Activated T-helper 9 cell treated with anti-CD3 and anti-CD28 coated beads, Interleukin-2, amount 50 U/mL, for 16 hours (primary cell): ENCODE results near the gene PRKAG2.

Experiments used
- DNase-seq: peaks from one replicate; pipeline ENCODE4 v3.0.0-alpha.2; 2020; ENCODE audit warnings: low read depth

Gene PRKAG2

DNA sequence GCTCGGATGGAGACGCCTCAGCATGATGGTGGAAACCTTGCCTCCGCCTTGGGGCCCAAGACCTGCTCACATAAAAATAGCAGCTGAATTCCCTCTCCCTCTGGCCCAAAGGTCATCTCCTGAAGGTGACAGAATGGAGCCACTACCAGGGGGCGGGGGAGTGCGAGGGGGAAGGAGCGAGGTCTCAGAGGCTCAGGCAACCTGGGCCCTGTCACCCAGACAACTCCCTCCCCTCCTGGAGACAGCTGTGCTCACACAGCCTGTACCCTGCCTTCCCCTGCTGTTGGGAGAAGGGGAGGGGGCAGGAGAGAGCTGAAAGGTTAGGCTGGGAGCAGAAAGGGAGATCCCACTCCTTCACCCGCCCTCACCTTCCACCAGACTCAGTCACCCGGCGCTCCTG is 184.2 kb downstream of the PRKAG2 start:
- no peak for DNase-seq

DNA sequence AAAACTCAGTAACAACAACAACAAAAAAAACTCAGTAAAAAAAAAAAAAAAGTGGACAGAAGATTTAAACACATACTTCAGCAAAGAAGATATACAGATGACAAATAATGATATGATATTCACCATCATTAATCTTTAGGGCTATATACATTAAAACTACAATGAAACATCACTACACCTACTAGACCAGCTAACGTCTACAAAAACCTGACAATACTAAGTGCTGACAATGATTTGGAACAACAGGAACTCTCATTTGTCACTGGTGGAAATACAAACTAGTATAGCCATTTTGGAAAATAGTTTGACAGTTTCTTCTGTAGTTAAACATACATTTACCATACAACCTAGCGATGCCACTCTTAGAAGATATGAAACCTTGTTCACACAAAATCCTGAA is 185.5 kb downstream of the PRKAG2 start:
- no peak for DNase-seq

DNA sequence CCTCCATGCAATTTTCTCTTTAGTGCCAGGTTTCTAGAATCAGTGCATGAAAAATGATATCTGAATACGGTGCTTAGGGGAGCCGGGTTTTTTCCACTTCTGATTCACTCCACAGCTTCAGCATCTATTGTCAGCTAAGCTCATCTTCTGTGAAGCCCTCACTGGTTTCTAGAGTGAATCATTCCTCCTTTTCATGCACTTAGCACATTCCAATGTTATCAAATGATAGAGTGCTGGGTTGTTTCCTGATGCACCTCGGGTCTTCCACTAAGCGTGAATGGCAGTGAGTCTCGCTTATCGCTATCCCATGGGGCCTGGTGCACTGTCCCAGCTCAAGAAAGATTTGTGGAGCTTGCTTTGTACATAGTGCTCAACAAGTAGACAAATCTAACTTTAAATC is 186.3 kb downstream of the PRKAG2 start:
- DNase-seq = no peak

DNA sequence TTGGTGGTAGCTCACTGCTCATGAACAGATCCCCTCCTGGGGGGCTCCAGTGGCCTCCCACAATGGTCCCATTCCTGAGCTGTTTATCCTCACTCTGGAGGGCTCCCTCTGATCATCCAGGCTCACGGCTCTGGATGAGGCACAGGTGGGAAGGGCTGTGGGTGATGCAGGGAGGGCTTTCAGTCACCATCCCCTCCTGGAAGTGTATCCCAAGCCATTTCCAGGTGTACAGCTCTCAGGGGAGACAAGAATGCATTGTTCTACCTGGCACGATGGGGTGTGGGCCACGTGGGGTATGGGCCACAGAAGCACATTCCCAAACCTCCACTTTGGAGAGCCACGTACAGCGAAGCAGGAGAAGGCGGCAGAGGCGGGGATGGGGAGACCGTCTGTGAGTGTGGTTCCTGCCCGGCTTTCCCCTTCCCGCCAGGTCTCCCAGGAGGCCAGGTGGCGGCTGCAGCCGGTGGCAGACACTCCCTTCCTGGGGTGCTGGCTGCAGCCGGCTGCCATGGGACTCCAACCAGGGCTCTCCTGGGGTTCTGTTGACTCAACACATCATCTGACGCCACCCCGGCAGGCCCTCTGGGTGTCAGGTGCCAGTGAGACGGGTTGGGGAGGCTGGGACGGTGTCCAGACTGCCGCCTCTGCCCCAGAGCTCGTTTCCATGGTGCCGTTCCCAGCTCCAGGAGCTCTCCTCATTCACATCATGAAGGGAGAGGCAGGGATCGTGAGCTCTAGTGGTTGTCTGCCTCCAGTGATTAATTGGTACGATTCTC is 187.5 kb downstream of the PRKAG2 start:
- DNase-seq = no peak

DNA sequence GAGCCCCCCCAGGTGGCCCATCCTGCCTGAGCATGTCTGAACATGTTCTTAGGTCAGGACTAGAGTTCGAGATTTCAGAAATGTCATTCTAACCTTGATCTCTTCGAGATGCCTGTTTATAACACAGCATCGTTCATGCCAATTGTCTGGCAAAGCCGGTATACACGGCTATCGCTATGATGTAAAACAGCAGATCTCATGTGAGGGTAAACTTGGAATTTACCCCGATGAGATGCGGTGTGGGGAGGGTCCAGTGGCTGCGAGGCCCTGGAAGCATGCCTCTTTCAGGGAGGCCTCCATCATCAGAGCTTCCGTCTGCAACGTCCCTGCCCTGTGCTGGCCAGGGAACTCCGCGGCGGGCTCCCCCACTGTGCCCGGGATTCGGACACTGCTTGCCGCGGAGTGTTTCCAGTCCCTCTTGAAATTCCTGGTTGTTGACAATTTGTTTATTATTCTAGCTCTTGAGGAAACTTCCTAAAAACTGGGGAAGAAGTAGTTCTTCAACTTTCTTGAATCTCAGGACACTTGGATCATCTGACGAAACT is 188.6 kb downstream of the PRKAG2 start:
- DNase-seq = no peak

DNA sequence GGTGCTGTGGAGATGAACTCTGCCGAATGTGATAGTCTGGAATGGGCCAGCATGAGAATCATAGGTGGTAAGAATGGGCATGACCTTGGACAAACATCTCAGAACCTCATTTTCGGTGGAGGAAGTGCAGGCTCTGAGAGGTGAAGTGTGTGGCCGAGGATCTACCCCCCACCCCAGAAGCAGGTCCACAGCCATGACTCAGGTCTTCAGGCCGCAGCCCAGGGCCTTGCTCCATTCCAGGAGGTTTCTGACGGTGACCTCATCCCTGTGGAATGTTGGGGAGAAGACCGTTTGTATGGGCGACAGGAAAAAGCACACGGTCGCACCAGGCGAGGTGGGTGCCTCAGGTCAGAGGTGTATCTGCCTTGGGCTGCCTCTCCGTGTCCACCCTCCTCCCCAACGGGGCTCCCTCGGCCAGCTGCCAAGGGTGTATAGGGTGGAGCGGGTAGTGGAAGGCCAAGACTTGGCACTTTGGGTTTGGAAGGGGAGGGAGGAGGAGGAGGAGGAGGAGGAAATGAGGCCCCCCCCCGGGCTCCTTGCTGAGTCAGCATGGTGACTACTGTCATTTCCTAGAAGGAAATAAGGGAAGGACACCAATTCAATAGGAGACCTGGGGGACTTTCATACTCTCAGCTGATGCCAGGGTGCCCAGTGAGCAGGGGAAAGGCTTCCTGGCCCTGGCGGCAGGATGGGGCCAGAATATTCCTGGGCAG is 189.2 kb downstream of the PRKAG2 start:
- DNase-seq = no peak

DNA sequence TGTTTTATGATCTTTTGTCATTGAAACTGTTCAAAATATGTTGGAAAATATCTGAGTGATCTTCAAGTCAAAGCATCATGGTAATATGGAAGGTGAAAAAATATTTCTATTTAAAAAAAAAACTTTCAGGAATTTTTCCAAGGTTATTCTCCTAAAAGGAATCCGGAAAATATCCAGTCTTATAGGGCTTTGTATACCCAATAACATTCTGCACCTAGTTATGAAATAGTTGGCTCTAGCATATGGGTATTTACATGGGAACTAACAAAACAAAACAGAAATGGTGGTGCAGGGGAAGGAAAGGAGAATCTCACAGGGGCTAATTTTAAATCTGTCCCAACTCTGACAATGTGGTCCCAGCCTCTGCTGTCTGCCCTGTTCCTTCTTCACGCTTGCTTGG is 190.1 kb downstream of the PRKAG2 start:
- no peak for DNase-seq

DNA sequence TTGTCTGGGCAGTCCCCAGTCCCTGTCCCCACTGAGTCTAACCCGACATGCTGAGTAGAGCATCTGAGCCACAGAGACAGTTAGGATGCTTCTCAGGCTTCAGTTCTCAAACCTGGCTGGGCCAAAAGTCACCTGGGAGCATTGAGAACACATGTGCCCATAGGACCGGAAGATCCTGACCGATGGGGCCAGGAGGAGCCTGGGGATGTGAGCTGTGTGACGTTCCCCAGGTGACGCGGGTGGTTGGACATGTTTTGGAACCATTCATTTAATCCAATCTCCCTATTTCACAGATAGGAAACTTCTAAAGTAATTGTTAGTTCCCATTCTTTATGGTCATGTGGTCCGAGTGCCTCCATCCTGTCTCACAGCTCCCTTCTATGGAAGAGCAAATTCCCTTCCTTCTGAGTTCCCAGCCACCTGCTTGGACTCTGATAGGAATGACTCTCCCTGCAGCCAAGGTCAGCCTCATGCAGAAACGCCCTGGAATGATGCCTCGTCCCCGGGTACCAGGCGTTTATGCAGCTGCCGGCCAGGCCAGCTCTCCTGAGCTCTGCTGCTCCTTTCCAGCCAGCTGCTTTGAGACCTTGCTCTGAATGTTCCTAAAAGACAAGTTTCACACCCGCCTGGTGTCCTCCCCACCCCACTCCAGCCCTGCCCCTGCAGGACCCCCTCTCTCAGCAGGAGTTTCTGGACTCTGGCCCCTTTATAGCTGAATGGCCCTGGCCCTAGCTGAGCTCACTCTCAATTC is 190.7 kb downstream of the PRKAG2 start:
- no peak for DNase-seq

DNA sequence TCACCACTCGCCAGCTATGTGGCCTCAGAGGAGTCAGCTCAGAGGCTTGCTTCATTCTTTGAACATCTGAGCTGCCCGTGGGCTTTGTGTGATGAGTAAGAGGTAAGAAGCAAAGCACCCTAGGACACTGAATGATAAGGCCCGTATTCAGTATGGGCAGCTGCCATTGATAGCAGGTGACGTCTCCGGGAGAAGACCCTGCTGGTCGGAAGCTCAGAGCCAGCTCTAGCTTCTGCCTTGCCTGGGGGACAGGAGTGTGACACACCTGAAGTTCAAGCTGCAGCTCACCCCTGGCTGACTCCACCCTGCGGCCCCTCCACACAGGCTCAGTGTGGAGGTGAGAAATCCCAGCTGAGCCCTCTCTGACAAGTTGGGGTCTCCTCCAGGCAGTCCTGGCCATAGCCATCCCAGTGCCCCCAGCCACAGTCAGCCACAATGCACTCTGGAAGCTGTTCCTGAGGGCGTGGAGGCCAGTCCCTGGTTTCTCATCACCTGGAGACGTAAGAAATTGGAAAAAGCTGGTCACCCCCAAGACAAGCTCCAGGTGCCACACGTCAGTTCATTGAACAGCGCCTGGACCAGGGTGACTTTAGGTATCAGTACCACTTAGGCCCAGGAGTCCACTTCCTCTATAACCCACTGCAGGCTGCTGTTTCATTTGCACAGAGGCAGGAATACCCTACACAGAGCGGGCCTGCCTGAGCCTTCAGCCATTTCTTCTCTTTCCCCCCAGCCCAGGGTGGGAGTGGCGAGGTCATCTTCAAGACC is 192.3 kb downstream of the PRKAG2 start:
- no peak for DNase-seq

DNA sequence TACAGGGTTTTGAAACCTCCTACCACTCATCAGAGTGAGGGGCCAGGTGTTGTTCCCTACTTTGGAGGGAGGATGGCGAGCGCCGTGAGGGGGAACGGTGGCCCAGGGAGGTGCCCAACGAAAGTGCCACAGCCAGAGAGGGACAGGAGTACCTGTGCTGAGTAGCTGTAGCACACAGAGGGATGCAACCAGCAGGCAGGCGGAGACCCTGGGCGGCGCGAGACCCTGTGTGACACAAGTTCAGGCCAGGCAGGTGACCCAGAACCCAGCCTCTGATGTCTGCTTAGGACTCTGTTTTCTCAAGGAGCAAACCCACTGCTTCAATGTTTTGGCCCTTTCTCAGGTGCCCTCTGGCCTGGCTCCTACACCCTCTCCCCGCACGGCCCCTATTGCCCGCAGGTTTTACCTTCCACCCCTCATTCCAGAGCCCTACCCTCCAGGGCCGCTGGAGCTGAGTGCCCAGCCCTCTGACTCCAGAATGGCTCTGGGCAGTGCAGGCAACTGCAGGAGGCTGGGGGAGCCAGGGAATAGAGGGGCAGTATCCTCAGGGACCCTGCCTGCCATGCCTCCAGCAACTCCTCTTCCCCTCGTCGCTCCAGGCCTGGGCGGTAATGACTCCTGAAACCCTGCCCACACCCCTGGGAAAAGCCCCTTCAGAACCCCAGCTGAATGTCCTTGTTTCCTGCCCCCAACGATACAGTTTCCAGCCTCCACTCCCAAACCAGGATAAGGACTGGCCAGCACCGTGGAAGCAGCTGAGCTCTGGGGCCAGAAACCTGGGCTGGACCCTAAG is 193.1 kb downstream of the PRKAG2 start:
- DNase-seq = no peak

DNA sequence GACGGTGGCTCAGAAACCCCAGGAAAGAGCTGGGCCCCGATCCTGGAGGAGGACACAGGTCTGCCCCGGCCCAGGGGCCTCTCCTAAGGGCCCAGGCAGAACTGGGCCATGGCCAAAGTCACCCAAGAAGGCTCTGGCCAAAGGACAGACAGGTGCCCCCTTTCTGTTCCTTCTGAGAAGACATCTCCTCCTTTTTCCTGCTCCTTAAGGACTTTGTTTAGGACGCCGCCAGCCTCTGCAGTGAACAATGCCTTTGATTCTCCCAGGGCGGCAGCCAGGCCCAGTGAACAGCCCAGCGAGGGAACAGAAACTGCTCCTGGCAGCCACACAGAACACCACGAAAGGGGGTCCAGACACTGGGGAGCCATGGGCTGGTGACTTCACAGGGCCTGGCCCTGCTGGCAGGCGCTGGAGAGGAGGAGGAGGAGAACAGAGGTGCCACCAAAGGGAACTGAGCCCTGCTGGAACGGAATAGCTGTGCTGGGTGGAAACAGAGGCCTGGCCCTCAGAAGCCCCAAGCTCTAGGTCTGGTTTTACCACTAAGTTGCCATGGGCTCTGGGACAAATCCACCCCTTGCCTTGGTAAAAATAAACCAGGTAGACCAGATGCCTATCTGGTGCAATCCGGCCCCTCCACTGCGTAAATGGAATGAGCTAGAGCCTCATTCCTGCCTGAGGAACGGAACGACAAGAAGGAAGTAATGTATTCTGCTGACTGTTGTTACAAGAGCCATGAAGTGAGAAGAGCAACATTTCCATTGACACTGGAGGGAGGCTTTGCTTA is 193.9 kb downstream of the PRKAG2 start:
- no peak for DNase-seq

DNA sequence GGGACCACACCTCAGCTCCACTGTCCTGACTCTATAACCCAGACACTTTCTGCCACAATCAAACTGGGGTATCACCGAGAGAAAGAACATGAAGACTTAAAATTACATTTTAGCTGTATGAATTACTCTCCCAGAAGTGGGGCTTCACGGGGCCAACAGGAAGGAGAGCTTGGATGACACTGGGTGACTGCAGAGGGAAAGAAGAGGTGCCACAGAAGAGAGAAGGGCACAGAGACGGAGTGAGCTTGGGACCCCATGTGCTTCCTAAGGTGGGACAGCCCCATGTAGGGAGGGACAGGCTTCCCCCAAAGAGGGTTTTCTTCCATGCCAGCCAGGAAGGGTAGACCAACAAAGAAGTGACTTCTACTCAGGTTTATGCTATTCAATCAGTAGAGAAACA is 195.2 kb downstream of the PRKAG2 start:
- no peak for DNase-seq

DNA sequence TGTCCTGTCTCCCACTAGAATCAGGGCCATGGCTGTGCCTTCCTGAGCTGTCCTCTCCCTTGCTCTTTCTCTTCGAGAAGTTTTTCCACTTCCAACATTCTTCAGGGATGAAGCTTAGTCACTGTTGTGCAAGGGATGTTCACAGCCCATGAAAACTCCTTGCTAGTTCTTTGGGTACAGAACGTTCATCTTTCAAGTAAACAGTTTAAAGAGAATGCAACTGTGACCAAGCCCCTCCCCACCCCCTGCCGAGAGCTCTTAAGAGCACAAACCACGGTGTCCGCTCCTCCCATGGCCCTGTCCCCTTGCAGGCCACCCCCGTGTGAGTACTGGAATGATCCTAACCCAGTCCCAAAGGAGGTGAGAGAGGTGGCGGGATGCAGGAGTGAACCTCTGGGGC is 196.1 kb downstream of the PRKAG2 start:
- DNase-seq = no peak

DNA sequence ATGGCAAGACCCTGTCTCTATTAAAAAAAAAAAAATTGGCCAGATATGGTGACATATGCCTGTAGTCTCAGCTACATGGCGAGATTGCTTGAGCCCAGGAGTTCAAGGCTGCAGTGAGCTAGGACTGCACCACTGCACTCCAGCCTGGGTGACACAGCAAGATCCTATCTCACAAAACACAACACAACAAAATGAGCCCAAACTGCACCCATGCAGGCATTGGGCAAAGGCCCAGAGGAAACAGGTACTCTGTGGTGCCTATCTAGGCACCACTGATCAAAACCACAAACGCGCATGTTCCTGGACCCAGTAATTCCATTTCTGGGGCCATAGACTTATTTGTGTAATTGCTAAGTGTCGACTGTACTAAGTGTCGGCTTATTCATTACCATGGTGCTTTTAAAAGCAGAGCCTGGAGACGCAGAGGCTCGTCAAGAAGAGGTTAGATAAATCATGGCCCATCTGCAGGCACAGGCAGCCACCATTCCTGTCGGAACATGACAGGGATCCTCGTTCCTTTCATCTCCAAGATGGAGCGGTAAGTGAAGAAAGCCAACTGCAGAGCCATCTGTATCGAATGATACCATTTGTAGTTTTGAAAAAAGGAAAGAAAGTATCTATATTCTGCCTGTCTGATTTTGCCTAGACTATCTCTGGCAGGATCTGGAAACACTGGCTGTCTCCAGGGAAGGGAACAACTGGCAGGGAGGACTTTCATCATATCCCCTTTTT is 196.9 kb downstream of the PRKAG2 start:
- no peak for DNase-seq

DNA sequence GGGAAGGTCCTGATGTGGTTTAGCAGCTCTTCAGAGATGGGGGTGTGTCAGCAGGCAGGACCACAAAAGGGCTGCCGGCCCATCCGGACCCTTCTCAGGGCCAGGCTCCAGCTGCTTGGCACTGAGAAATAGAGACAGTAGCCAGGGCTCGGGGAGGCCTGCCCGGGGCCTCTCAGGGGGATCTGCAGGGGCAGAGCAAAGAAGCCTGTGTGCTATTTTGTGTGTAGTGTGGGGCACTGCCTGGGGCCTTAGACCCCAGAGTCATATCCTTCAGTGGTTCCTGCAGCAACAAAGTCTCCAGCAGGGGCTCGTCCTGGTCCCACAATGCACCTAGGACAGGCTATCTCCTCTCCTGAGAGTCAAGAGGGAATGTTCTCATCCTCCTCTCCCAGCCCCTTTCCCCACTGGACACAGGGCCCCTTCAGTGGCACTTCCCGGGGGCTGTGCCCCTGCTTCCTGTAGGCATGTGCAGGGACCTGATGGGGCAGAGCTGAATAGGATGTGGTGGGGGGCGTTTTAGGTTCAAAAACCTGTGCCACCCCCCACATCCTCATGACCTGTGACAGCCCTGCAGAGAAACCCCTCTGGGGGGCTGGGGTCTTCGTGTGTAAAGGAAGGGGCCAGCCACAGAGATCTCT is 197.7 kb downstream of the PRKAG2 start:
- DNase-seq = no peak

DNA sequence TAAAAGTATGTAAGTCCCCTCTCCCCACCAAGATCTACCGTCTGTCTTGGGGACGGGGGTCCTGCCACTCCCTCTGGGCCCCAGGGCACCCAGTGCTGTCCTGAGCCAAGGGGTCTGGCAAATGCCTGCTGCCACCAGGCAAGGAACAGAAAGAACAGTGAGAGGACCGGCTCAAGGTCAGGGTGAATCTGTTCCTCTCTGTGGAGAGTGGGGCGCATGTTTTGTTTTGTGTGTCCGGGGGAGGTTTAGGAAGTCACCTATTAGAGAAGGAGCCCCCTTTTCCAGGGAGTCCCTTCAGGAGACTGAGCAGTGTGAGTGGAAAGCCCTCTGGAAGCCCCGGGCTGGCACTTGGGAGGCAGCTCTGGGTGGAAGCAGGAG is 198.7 kb downstream of the PRKAG2 start:
- DNase-seq = no peak

DNA sequence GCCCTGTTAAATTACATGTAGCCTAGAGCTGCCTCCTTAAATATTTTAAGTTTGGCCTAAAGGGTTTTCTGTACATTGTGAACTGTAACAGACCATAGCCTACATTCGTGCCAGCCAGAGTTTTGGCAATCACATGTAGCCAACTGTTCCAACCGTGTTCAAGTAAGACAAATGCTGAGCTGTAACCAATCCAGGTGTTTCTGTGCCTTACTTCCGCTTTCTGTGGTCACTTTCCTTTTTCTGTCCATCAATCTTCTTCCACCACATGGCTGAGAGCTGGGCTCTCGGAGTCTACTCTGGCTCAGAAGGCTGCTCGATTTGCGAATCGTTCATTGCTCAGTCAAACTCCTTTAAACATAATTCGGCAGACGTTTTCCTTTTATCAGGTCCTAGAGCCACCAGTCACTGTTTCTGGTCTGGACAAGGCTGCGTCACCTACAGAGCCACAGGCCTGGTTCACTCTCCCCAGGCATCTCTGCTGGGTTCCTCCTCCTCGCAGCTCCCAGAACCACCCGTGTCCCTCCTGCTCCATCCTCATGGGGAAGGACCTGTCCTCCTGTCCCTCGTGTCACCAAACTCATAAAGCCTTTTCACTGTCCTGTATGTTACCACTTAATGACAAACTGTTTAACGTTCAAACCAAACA is 199.2 kb downstream of the PRKAG2 start:
- DNase-seq = no peak

DNA sequence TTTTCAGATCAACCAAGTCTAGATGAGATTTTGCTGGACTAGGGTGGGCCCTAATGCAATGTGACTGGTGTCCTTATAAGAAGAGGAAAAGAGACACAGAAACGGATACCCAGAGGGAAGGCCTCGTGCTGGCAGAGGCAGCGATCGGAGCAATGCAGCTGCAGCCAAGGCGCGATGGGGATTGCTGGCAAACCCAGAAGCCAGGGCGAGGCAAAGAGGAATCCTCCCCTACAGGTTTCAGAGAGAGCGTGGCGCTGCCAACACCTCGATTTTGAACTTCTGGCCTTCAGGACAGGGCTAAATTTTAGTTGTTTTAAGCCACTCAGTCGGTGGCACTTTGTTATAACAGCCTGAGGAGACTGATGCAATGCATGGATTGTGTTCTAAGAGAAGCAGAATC is 200.2 kb downstream of the PRKAG2 start:
- no peak for DNase-seq
